MG63 (cell line): Measurements from ENCODE around the gene TRIM25. TPM values are rescaled to one million over a fixed set of nuclear protein-coding genes. Genes with fewer than 3 reads are reported as not detected.

Experiments used
- DNase-seq: peaks from one replicate; pipeline ENCODE4 v3.0.0-alpha.2; 2020
- H3K27me3 ChIP-seq: fragments of 250-450 bp; sonication (Bioruptor Pico); 2 replicates; pipeline ENCODE4 v1.5.1; 2020; ENCODE audit warnings: mild to moderate bottlenecking, moderate library complexity
- H3K36me3 ChIP-seq: fragments of 250-450 bp; sonication (Bioruptor Pico); 2 replicates; pipeline ENCODE4 v1.5.1; 2020; ENCODE audit warnings: mild to moderate bottlenecking, moderate library complexity
- H3K4me3 ChIP-seq: fragments of 250-450 bp; sonication (Bioruptor Pico); 2 replicates; pipeline ENCODE4 v1.5.1; 2020; ENCODE audit warnings: mild to moderate bottlenecking, moderate library complexity
- H3K9me3 ChIP-seq: fragments of 250-450 bp; sonication (Bioruptor Pico); 2 replicates; pipeline ENCODE4 v1.5.1; 2020; ENCODE audit warnings: mild to moderate bottlenecking, moderate library complexity
- total RNA-seq: library from RNA; depleted of rRNA; stranded (reverse); fragments of >200 nt; shearing (Covaris generic); gene quantifications from 2 replicates; pipeline ENCODE4 v1.2.3, GENCODE V29; 2014; ENCODE audit warnings: low replicate concordance

Gene TRIM25
- total RNA-seq, 1 experiment from 2014 or later: 12.3 TPM

- H3K4me3 ChIP-seq: no peak overlapping the region
- H3K9me3 ChIP-seq: no peaks in the 10 kb centered on the region
- peaks cover 75% of the 10 kb centered on the region for H3K36me3 ChIP-seq
- H3K27me3 ChIP-seq: no peaks in the 10 kb centered on the region
- no peak for DNase-seq
Observed at GRCh38 chr17:56909742-56910508, 3.9 kb downstream of the TRIM25 start.

- Histone ChIP-seq H3K4me3 (no peak overlapping the region), H3K36me3 (peaks cover 94% of the 10 kb centered on the region), H3K9me3 (no peaks in the 10 kb centered on the region), H3K27me3 (no peaks in the 10 kb centered on the region)
- DNase-seq: no peak
Observed at GRCh38 chr17:56908001-56908542, 5.8 kb downstream of the TRIM25 start.

- no peak overlapping the region for H3K4me3 ChIP-seq
- DNase-seq: no peak
- no peaks in the 10 kb centered on the region for H3K27me3 ChIP-seq
- H3K36me3 ChIP-seq: peaks cover 100% of the 10 kb centered on the region
- no peaks in the 10 kb centered on the region for H3K9me3 ChIP-seq
Observed at GRCh38 chr17:56903560-56903959, 10.3 kb downstream of the TRIM25 start.

GRCh38 chr17:56902348-56902747, 11.5 kb downstream of the TRIM25 start:
- Histone ChIP-seq H3K9me3 (no peaks in the 10 kb centered on the region), H3K4me3 (no peak overlapping the region), H3K36me3 (peaks cover 100% of the 10 kb centered on the region), H3K27me3 (no peaks in the 10 kb centered on the region)
- DNase-seq: peak; percentile 96

- Histone ChIP-seq H3K4me3 (no peak overlapping the region), H3K27me3 (no peaks in the 10 kb centered on the region), H3K36me3 (peaks cover 100% of the 10 kb centered on the region), H3K9me3 (no peaks in the 10 kb centered on the region)
- no peak for DNase-seq
Observed at GRCh38 chr17:56899403-56899802, 14.4 kb downstream of the TRIM25 start.

GRCh38 chr17:56898874-56899273, 15.0 kb downstream of the TRIM25 start:
- H3K4me3 ChIP-seq: no peak overlapping the region
- no peaks in the 10 kb centered on the region for H3K9me3 ChIP-seq
- H3K27me3 ChIP-seq: no peaks in the 10 kb centered on the region
- peaks cover 100% of the 10 kb centered on the region for H3K36me3 ChIP-seq
- DNase-seq: no peak

GRCh38 chr17:56897646-56898424, 16.0 kb downstream of the TRIM25 start:
- no peak overlapping the region for H3K4me3 ChIP-seq
- DNase-seq: no peak
- H3K9me3 ChIP-seq: no peaks in the 10 kb centered on the region
- no peaks in the 10 kb centered on the region for H3K27me3 ChIP-seq
- H3K36me3 ChIP-seq: peaks cover 100% of the 10 kb centered on the region

GRCh38 chr17:56896968-56897359, 16.9 kb downstream of the TRIM25 start:
- DNase-seq: no peak
- peaks cover 100% of the 10 kb centered on the region for H3K36me3 ChIP-seq
- no peaks in the 10 kb centered on the region for H3K9me3 ChIP-seq
- H3K27me3 ChIP-seq: no peaks in the 10 kb centered on the region
- no peak overlapping the region for H3K4me3 ChIP-seq

- Histone ChIP-seq H3K9me3 (no peaks in the 10 kb centered on the region), H3K36me3 (peaks cover 100% of the 10 kb centered on the region), H3K27me3 (no peaks in the 10 kb centered on the region), H3K4me3 (no peak overlapping the region)
- DNase-seq: no peak
Observed at GRCh38 chr17:56896217-56896967, 17.5 kb downstream of the TRIM25 start.

GRCh38 chr17:56894859-56895455, 18.9 kb downstream of the TRIM25 start:
- DNase-seq: no peak
- no peaks in the 10 kb centered on the region for H3K27me3 ChIP-seq
- H3K36me3 ChIP-seq: peaks cover 100% of the 10 kb centered on the region
- no peak overlapping the region for H3K4me3 ChIP-seq
- H3K9me3 ChIP-seq: no peaks in the 10 kb centered on the region

- Histone ChIP-seq H3K36me3 (peaks cover 100% of the 10 kb centered on the region), H3K4me3 (no peak overlapping the region), H3K27me3 (no peaks in the 10 kb centered on the region), H3K9me3 (no peaks in the 10 kb centered on the region)
- DNase-seq: no peak
Observed at GRCh38 chr17:56893503-56893902, 20.3 kb downstream of the TRIM25 start.

GRCh38 chr17:56892333-56892732, 21.5 kb downstream of the TRIM25 start:
- DNase-seq: no peak
- Histone ChIP-seq H3K9me3 (no peaks in the 10 kb centered on the region), H3K4me3 (no peak overlapping the region), H3K27me3 (no peaks in the 10 kb centered on the region), H3K36me3 (peaks cover 100% of the 10 kb centered on the region)

GRCh38 chr17:56891751-56892150, 22.1 kb downstream of the TRIM25 start:
- DNase-seq: no peak

GRCh38 chr17:56890906-56891674, 22.8 kb downstream of the TRIM25 start:
- H3K36me3 ChIP-seq: peaks cover 99% of the 10 kb centered on the region
- no peaks in the 10 kb centered on the region for H3K27me3 ChIP-seq
- no peaks in the 10 kb centered on the region for H3K9me3 ChIP-seq
- H3K4me3 ChIP-seq: no peak overlapping the region
- no peak for DNase-seq

More at GRCh38 chr17:56891751-56892150, 22.1 kb downstream of the TRIM25 start:
- Histone ChIP-seq H3K36me3 (peaks cover 100% of the 10 kb centered on the region), H3K27me3 (no peaks in the 10 kb centered on the region), H3K9me3 (no peaks in the 10 kb centered on the region), H3K4me3 (no peak overlapping the region)

- no peaks in the 10 kb centered on the region for H3K9me3 ChIP-seq
- H3K27me3 ChIP-seq: no peaks in the 10 kb centered on the region
- no peak overlapping the region for H3K4me3 ChIP-seq
- H3K36me3 ChIP-seq: peaks cover 98% of the 10 kb centered on the region
- no peak for DNase-seq
Observed at GRCh38 chr17:56890390-56890789, 23.5 kb downstream of the TRIM25 start.
